OCI-LY3 (cell line): Measurements from ENCODE around the gene ADGRB3.
"Not testable (repeated sequence)": the region's sequence is repeated elsewhere in the genome, so short reads cannot be mapped to it uniquely, and the experiment has no call there.

Experiments used
- CTCF ChIP-seq: fragments of 200-600, 300-600 bp; sonication (generic); IDR thresholded peaks from 2 replicates; pipeline ENCODE4 v1.5.1; 2014; ENCODE audit warnings: antibody characterized with exemption, low read length, low read depth
- EZH2phosphoT487 ChIP-seq: fragments of 200-600 bp; shearing (Covaris generic); IDR thresholded peaks from 2 replicates; pipeline ENCODE4 v1.6.1; 2018; ENCODE audit warnings: antibody characterized with exemption, mixed run types, low read depth

- not testable (repeated sequence) for TF ChIP-seq CTCF, EZH2phosphoT487
Observed at GRCh38 chr6:69121461-69122406, 486.7 kb downstream of the ADGRB3 start.
